K562 (cell line): ENCODE results near the gene BRD7. TPM values are rescaled to one million over a fixed set of nuclear protein-coding genes. Genes with fewer than 3 reads are reported as not detected.

Experiments used
- ATF6 ChIP-seq: sonication (generic); formaldehyde crosslinking; IDR thresholded peaks from 2 replicates; pipeline ENCODE4 v1.4.0; 2020; ENCODE audit warnings: mild to moderate bottlenecking, missing genetic modification reagents
- MAFF ChIP-seq: IDR thresholded peaks from 2 replicates; pipeline ENCODE4 v1.6.1; 2012; ENCODE audit warnings: low read length, improper control_type of control experiment
- MAFK ChIP-seq: IDR thresholded peaks from 2 replicates; pipeline ENCODE4 v1.6.1; 2011; ENCODE audit warnings: low read length, improper control_type of control experiment
- MNT ChIP-seq, 2 experiments: fragments of 450-650 bp; conservative IDR thresholded peaks; 2 replicates each; pipeline ENCODE4 v1.6.1; 2017; ENCODE audit warnings: mild to moderate bottlenecking in 2 of 2, moderate library complexity in 2 of 2
- MYBL2 ChIP-seq, 2 experiments: fragments of 450-650 bp in 1 of 2; sonication (generic) in 1 of 2; formaldehyde crosslinking in 1 of 2; IDR thresholded peaks; 2 replicates each; pipeline versions ENCODE4 v1.6.1 to v1.8.1; 2017 to 2022; ENCODE audit warnings: borderline replicate concordance in 1 of 2, inconsistent platforms in 1 of 2, low read depth in 1 of 2, mild to moderate bottlenecking in 1 of 2, missing genetic modification reagents in 1 of 2, moderate library complexity in 1 of 2
- PKNOX1 ChIP-seq: fragments of 450-650 bp; IDR thresholded peaks from 2 replicates; pipeline ENCODE4 v1.6.1; 2016
- ZBTB11 ChIP-seq, 3 experiments: fragments of 200-800 bp in 1 of 3; fragments of 250-450 bp in 1 of 3; fragments of 450-650 bp in 1 of 3; sonication (Bioruptor Pico) in 1 of 3; sonication (Bioruptor generic) in 1 of 3; formaldehyde crosslinking in 1 of 3; IDR thresholded peaks; 2 replicates each; pipeline versions ENCODE4 v1.6.1 to v1.8.0; 2016 to 2022; ENCODE audit warnings: mild to moderate bottlenecking in 2 of 3, missing genetic modification characterization in 2 of 3, missing compliant biosample characterization in 1 of 3, moderate library complexity in 1 of 3
- ZNF263 ChIP-seq: sonication (generic); formaldehyde crosslinking; IDR thresholded peaks from 2 replicates; pipeline ENCODE4 v1.8.0; 2022; ENCODE audit warnings: mild to moderate bottlenecking, missing genetic modification reagents, borderline replicate concordance
- ZNF592 ChIP-seq: fragments of 450-650 bp; IDR thresholded peaks from 2 replicates; pipeline ENCODE4 v1.6.1; 2017; ENCODE audit warnings: antibody characterized with exemption, mild to moderate bottlenecking
- polyA plus RNA-seq, 8 experiments: library from polyadenylated mRNA; depleted of rRNA in 4 of 8; stranded (reverse) in 5 of 8; unstranded in 3 of 8; fragments of >200 nt; fragmentation: Nextera tagmentation in 2 of 8; fragmentation: Illumina TruSeq in 1 of 8; extraction: Ambion mirVana in 2 of 8; extraction: Trizol in 1 of 8; gene quantifications; 2 replicates each; pipeline versions ENCODE4 v1.2.1 to v1.2.3, GENCODE V29; 2011 to 2014; ENCODE audit warnings: inconsistent platforms in 1 of 8, missing spikeins in 1 of 8
- total RNA-seq, 7 experiments: library from RNA; depleted of rRNA in 6 of 7; stranded (reverse); fragments of >200 nt in 6 of 7; fragmentation: Illumina TruSeq in 2 of 7; extraction: Trizol in 2 of 7; gene quantifications; 2 replicates each; pipeline versions ENCODE4 v1.2.1 to v1.2.3, GENCODE V29; 2011 to 2021; ENCODE audit warnings: low replicate concordance in 1 of 7

Gene BRD7
- total and polyA plus RNA-seq, 9 of the 15 experiments (the other 6 are each of a cell fraction or from before 2014, with no cell fraction given): 20.6 to 101 (median 68.7) TPM

- TF ChIP-seq ATF6 (0 out of 2 replicates have a peak, but pooled peaks have one; percentile 41), MAFK (peak; percentile 66; the same call in 1 of the 2 replicates), ZNF263 (CRISPR knock-in tag) (peak; percentile 84), PKNOX1 (peak; percentile 42; the same call in 1 of the 2 replicates), MYBL2 (IDR thresholded peaks at IDR 0.05; ENCODE audit: low read depth) (no peak), MYBL2 (CRISPR knock-in tag; IDR thresholded peaks at IDR 0.05; ENCODE audit: borderline replicate concordance) (no peak), MNT (conservative IDR thresholded peaks at IDR 0.05) (peak; percentile 52 to 65; a peak in 3 of 4 replicates), MAFF (peak; percentile 74; the same call in 1 of the 2 replicates), ZBTB11 (CRISPR knock-in tag; IDR thresholded peaks at IDR 0.05) (0 out of 6 replicates have a peak, but pooled peaks of 1 of the 3 experiments have one; percentile 21), ZNF592 (peak; percentile 74)
Observed at GRCh38 chr16:50334106-50334975, 34.4 kb downstream of the BRD7 start (continued).
